GM19025 (cell line): ENCODE data around the gene ERMAP.
"Not testable (repeated sequence)": the region's sequence is repeated elsewhere in the genome, so short reads cannot be mapped to it uniquely, and the experiment has no call there.

Experiments used
- ATAC-seq: cut with Tn5 transposase; IDR thresholded peaks from one replicate; pipeline ENCODE4 v1.9.1; 2021; ENCODE audit warnings: mild to moderate bottlenecking, low read depth, moderate library complexity; ENCODE audit not compliant: unreplicated experiment

The ERMAP gene

DNA sequence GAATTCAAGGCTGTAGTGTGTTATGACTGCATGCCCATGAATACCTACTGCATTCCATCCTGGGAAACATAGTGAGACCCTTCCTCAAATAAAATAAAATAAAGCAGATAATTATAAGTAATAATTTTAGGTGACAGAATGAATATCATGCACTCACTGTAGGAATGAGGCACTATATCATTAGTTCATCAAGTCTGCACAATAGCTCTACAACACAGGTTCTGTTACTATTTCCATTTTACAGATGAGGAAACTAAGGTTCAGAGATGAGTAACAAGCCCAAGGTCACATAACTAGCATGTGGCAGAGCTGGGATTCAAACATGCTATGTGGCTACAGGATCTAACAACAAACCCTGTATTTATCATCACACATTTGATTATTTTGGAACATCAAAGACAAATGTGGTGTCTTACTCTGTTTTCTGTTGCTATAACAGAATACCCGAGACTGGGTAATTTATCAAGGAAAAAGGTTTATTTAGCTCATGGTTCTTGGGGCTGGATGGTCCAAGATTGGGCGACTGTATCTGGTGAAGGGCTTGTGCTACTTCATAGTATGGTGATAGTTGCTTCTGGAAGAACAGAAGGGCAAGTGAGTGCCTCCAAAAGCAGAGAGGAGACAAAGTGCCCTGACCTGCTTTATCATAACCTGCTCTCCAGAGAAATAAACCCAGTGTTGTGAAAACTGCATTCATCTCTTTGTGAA lies 24.7 kb downstream of the ERMAP start:
- no peak for ATAC-seq

DNA sequence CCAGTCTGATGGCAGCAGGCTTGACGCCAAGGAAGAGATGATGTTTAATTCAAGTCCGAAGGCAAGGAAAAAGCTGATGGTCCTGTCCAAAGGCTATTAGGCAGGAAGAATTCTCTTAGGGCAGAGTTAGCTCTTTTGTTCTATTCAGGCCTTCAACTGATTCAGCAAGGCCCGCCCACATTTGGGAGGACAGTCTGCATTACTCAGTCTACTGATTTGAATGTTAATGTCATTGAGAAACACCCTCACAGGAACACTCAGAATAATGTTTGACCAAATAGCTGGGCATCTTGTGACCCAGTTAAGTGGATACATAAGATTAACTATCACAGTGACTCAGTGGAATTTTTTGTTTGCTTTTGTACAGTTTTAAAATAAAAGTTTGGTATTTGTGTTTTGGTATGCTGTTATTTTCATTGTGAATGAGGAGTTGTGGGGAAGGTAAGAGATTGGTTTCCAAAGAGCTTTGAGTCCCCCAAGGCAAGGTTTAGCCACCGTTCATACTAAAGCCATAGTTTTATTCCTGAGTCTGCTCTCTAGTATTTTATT lies 27.7 kb downstream of the ERMAP start:
- ATAC-seq = no peak

GRCh38 chr1:42845193-42845592 lies 28.3 kb downstream of the ERMAP start:
- ATAC-seq = no peak

GRCh38 chr1:42845866-42846256 lies 28.9 kb downstream of the ERMAP start:
- ATAC-seq = no peak

DNA sequence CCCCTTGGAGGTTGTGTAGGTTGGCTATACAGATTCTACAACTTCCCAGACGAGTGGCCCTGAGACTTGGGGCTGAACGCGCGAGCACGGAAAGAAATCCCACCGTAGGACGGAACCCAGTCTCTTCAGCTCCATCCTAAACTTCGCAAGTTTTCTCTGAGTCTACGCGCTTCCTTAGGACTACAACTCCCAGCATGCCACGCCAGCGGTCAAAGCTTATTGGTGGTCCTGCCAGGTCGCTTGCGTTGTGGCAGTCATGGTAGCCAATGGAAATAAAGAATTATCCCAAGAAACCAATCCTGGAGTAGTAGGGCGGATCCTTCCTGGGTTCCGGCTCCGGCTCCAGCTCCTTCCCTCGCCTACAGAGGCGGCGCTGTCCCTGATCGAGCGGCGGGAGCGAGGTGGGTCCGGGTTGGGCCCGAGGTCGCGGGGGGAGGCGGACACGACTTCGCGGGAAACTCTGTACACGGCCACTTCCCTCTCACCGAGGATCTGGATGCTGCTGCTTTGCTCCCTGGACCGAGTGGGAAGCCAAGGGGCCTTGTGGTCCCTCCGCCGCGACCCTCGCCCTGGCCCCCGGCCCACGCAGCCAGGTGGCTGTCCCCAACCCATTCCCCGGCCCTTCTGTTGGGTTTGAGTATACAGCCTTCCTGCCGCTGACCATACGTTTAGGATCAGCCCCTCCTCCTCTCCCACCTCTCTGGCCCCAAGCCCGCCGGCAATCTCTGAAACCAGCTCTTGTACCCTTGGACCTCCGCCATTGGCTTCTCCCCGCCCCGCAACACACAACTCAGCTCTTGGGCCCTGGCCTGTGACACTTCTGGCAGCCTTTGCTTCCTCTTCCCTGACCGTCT lies 29.6 kb downstream of the ERMAP start, which contains the start of gene ZNF691:
Gene ZNF691, plus strand, starts transcription at position 357 of the 854 bp plus-strand sequence. CDS start 3,046 bp downstream, outside the sequence.
- peak; percentile 94 for ATAC-seq

- no peak for ATAC-seq
Measured at GRCh38 chr1:42847111-42847595, 30.2 kb downstream of the ERMAP start.

- ATAC-seq = no peak
Measured at GRCh38 chr1:42847721-42848460, 31.0 kb downstream of the ERMAP start.

GRCh38 chr1:42848823-42849537 lies 32.1 kb downstream of the ERMAP start:
- no peak for ATAC-seq

DNA sequence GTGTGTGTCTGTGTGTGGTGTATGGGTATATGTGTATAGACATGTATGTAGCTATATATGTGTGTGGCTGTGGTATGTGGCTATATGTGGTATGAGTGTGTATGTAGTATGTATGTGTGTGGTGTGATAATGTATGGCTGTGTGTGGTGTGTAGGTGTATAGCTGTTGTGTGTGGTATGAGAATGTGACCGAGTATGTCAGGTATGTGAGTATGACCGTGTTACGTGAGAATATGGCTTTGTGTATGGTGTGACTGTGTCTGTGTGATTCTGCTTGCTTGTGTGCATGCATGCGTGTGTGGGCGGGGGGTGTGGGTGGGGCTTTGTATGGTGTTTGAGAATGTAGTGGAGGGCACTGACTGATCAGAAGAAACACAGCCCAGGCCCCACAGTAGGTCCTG lies 33.0 kb downstream of the ERMAP start:
- no peak for ATAC-seq

DNA sequence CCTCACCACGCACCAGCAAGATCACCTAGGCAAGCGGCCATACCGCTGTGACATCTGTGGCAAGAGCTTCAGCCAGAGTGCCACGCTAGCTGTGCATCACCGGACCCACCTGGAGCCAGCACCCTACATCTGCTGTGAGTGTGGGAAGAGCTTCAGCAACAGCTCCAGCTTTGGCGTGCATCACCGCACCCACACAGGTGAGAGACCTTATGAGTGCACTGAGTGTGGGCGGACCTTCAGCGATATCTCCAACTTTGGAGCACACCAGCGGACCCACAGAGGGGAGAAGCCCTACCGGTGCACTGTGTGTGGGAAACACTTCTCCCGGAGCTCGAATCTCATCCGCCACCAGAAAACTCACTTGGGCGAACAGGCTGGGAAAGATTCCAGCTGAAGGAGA lies 34.5 kb downstream of the ERMAP start:
- ATAC-seq = no peak

DNA sequence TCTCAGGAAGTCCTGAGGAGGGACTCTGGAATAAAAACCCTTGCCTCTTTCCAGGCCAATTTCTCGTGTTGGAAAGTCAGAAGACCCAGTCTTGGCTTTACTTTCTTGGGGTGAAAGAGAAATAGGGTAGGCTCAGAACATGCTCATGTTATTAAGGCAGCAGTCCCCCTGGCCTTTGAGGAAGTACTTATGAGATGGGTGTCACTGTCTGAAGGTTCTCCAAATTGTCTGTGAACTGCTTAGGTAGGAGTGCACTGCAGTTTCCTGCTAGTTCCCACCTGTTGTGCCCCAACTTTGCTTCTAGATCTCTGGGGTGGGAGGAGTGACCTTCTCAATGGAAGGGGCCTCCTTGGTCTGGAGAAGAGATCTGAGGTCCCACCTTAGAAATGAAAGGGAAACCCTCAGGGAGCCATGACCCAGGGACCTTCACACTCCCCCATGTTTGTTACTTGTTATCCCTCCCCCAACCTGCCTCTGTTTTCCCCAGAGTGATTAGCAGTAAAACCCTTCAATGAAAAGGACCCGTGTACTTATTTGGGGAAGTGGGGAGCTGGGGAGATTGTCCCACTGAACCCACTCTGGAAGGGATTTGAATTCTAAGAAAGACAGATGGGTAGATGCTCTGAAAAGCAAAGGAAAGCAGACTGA lies 35.2 kb downstream of the ERMAP start:
- no peak for ATAC-seq

- no peak for ATAC-seq
Measured at GRCh38 chr1:42852608-42852980, 35.7 kb downstream of the ERMAP start.

DNA sequence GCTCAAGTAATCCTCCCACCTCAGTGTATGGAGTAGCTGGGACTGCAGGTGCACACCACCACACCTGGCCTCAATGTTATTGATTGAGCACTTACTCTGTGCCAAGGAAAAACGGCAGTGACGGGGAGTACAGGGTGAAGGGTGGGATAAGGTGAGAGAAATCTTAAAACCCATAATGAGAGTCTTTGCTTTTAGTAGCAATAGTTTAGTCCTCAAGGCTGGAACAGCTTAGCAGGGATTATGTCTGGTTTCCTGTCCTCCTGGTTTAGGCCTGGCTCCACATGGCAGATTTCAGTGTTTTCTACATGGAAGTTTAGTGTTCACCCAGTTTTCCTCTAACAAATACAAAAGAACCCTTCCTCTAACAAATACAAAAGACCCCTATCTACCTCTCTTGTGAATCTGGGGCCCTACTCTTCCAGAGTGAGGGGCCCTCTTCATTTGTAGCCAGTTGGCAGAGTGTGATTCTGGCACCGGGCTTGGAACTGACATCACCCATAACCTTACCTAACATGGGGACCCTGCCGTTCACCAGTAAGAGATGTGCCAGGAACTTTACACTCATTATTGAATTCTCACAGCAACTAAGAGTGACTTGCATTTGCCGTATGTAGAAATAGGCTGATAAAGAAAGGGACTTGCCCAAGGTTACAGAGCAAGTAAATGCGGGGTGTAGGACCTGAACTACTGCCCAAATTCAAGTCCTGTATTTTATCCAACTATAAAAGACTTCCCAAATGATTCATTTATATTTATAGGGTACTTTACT lies 36.4 kb downstream of the ERMAP start:
- ATAC-seq = no peak

DNA sequence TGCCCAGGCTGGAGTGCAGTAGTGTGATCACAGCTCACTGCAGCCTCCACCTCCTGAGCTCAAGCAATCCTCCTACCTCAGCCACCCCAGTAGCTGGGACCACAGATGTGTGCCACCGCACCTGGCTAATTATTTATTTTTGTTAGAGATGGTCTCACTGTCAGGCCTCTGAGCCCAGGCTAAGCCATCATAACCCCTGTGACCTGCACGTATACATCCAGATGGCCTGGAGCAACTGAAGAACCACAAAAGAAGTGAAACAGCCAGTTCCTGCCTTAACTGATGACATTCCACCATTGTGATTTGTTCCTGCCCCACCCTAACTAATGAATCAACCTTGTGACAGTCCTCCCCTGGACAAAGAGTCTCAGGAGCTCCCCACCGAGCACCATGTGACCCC lies 39.6 kb downstream of the ERMAP start:
- not testable (repeated sequence) for ATAC-seq

- not testable (repeated sequence) for ATAC-seq
Measured at GRCh38 chr1:42859366-42859765, 42.4 kb downstream of the ERMAP start.

DNA sequence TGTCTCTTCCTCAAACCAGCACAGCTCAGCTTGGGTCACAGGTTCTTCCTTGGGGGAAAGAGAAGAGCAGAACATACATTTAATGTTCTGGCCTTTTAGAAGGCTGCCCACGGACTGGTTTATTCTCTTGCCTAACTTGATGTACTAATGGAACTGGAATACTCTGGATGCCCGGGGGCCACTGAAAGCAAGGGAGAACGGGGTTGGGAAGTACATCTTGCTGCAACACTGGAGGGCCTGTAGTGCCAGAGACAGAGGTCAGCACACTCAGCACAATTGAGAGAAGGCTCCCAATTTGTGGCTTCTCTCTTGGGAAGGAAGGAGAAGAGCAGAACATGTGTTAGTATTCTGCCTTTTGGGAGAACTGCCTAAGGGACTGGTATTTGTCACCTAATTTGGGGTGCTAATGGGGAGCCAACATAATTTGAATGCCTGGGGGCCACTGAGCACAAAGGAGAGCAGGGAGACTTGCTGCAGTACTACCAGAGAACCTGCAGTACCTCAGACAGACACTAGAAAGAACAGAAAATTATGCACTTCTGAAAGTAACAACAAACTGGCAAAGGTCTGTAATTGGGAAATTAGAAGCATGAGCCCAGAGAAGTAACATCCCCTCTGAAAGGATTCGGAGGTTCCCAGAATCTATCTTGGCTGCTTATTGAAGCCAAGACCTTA lies 43.6 kb downstream of the ERMAP start:
- ATAC-seq = no peak

- no peak for ATAC-seq
Measured at GRCh38 chr1:42861014-42861399, 44.1 kb downstream of the ERMAP start.

GRCh38 chr1:42866549-42866948 lies 49.6 kb downstream of the ERMAP start:
- ATAC-seq = no peak
